ENCODE measurements around the gene TCEA2.

- no peak for TF ChIP-seq POLR2A (IDR thresholded peaks at IDR 0.05)
- no peak for TF ChIP-seq CTCF (IDR thresholded peaks at IDR 0.05)
Measured at GRCh38 chr20:64119301-64119680, 56.3 kb downstream of the TCEA2 start.

All from sigmoid colon (tissue), 3 donors.